Aorta (tissue), 5 donors: ENCODE measurements around the gene DLGAP3. TPM values are rescaled to one million over a fixed set of nuclear protein-coding genes. Genes with fewer than 3 reads are reported as not detected.

ENCODE experiments used
- ATAC-seq: fragments of 200-7000 bp; cut with Tn5 transposase; one replicate; pipeline ENCODE4 v1.9.1; 2022; ENCODE audit warnings: moderate library complexity; ENCODE audit not compliant: low FRiP score
- DNase-seq, 2 donors: peaks; one replicate each; pipeline ENCODE4 v3.0.0-alpha.2; 2020
- H3K27ac ChIP-seq, 2 donors: one replicate each; pipeline ENCODE4 v1.5.1; 2013; ENCODE audit warnings: low read length in 2 of 2, mild to moderate bottlenecking in 2 of 2, moderate library complexity in 2 of 2, control low read depth in 1 of 2, inconsistent platforms in 1 of 2, low read depth in 1 of 2
- H3K27me3 ChIP-seq, 2 donors: one replicate each; pipeline ENCODE4 v1.6.1; 2013; ENCODE audit warnings: control low read depth in 1 of 2, low read length in 1 of 2, mild to moderate bottlenecking in 1 of 2, moderate library complexity in 1 of 2; ENCODE audit not compliant: insufficient read depth in 2 of 2, control insufficient read depth in 1 of 2
- H3K36me3 ChIP-seq, 2 donors: one replicate each; pipeline ENCODE4 v1.6.1; 2013; ENCODE audit warnings: control low read depth in 1 of 2, low read length in 1 of 2, mild to moderate bottlenecking in 1 of 2; ENCODE audit not compliant: insufficient read depth in 2 of 2, control insufficient read depth in 1 of 2
- H3K4me1 ChIP-seq, 2 donors: one replicate each; pipeline ENCODE4 v1.6.1; 2013; ENCODE audit warnings: low read length in 2 of 2, control low read depth in 1 of 2, mild to moderate bottlenecking in 1 of 2, moderate library complexity in 1 of 2; ENCODE audit not compliant: insufficient read depth in 2 of 2, control insufficient read depth in 1 of 2
- H3K4me3 ChIP-seq, 2 donors: one replicate each; pipeline ENCODE4 v1.5.1; 2013; ENCODE audit warnings: low read length in 2 of 2, control low read depth in 1 of 2, mild to moderate bottlenecking in 1 of 2
- H3K9me3 ChIP-seq: one replicate; pipeline ENCODE4 v1.6.1; 2013; ENCODE audit warnings: mild to moderate bottlenecking, low read length; ENCODE audit not compliant: control insufficient read depth
- WGBS, 2 donors: extraction: QIAGEN DNeasy Blood & Tissue Kit; methylation state at CpG; one replicate each; pipeline ENCODE4 v1.1.7; 2013; 5-methylcytosine and 5-hydroxymethylcytosine counted together
- intact Hi-C, 2 donors: fragments of 100-400 bp; cut with DNase I; formaldehyde crosslinking; loops; one replicate each; pipeline versions ENCODE4 v1.14.2 to v1.15.0; 2022
- long read RNA-seq, 2 donors: library from polyadenylated mRNA; unstranded; transcript quantifications; one replicate each; pipeline ENCODE4 v2.0.0, GENCODE V29; 2020 to 2021
- polyA plus RNA-seq, 2 donors: library from polyadenylated mRNA; stranded (reverse); fragments of 200-250 nt; gene quantifications; one replicate each; pipeline ENCODE4 v1.2.3, GENCODE V29; 2013
- total RNA-seq, 2 donors: library from RNA; stranded (reverse); fragmentation: NEBNext Ultra II Directional; extraction: Animal tissue kit (Norgen Biotek cat#: 25700); gene quantifications; one replicate each; pipeline ENCODE4 v1.2.1, GENCODE V29; 2021
- donor health status: healthy with polysubstance abuse.
- donor health status: Bipolar disorder and iron deficiency.
- donor health status: DM: no; HTN: no; CAD: no.
- donor health status: DM: no; HTN: no; CAD: no.
- donor health status: DM: yes; HTN: yes; CAD: no.

DLGAP3 gene
- under 1 TPM; 0.19 to 0.36 TPM for total RNA-seq
- under 1 TPM in 1 of 2 donors, not detected in 1; 0.10 TPM for polyA plus RNA-seq
- long read RNA-seq, donor 1 = 0 reads
- long read RNA-seq, donor 2 = 0 reads

GRCh38 chr1:34929497-34929852, at the start of gene DLGAP3:
DLGAP3 (minus strand) TSS chr1:34929650; CDS start chr1:34905383, 24,267 bp downstream.
- Histone ChIP-seq H3K27ac (no peak within 1 kb of the TSS), H3K9me3 (peaks cover 2% of the 10 kb centered on the region), H3K36me3 (no peaks in the 10 kb centered on the region), H3K4me3 (peak within 1 kb of the TSS; percentile 3 to 43), H3K4me1 (no peaks in the 10 kb centered on the region), H3K27me3 (no peaks in the 10 kb centered on the region)
- intact Hi-C loops = no loop called here
- ATAC-seq (no peak), DNase-seq (no peak)
- WGBS, 2 donors = 0 to 1% methylated on average over 9 to 50 of the region's 50 CpGs

- DNase-seq (no peak), ATAC-seq (no peak)
- 67 to 68% methylated on average over 6 of the region's 6 CpGs for WGBS, 2 donors
- Histone ChIP-seq H3K9me3 (no peaks in the 10 kb centered on the region), H3K4me1 (peaks cover 0 to 4% of the 10 kb centered on the region in 2 donors), H3K27me3 (no peaks in the 10 kb centered on the region), H3K4me3 (no peak overlapping the region), H3K27ac (no peak overlapping the region), H3K36me3 (no peaks in the 10 kb centered on the region)
- intact Hi-C loops = no loop called here
Observed at GRCh38 chr1:34978921-34979320, 49.5 kb upstream of the DLGAP3 start.

GRCh38 chr1:34977858-34978257, 48.4 kb upstream of the DLGAP3 start:
- intact Hi-C loops = no loop called here
- Histone ChIP-seq H3K9me3 (no peaks in the 10 kb centered on the region), H3K36me3 (no peaks in the 10 kb centered on the region), H3K27me3 (no peaks in the 10 kb centered on the region), H3K4me3 (no peak overlapping the region), H3K27ac (no peak overlapping the region), H3K4me1 (no peaks in the 10 kb centered on the region)
- ATAC-seq (no peak), DNase-seq (no peak)
- WGBS, 2 donors = 99 to 100% methylated on average over 2 of the region's 2 CpGs

- Histone ChIP-seq H3K4me1 (no peaks in the 10 kb centered on the region), H3K27me3 (no peaks in the 10 kb centered on the region), H3K4me3 (no peak overlapping the region), H3K36me3 (no peaks in the 10 kb centered on the region), H3K9me3 (no peaks in the 10 kb centered on the region), H3K27ac (no peak overlapping the region)
- WGBS, 2 donors = 76 to 80% methylated on average over 13 of the region's 13 CpGs
- DNase-seq (no peak), ATAC-seq (peak; percentile 9)
- intact Hi-C loops = no loop called here
Observed at GRCh38 chr1:34977210-34977471, 47.7 kb upstream of the DLGAP3 start.

- DNase-seq = no peak
- Histone ChIP-seq H3K4me1 (no peaks in the 10 kb centered on the region), H3K36me3 (no peaks in the 10 kb centered on the region), H3K4me3 (no peak overlapping the region), H3K9me3 (no peaks in the 10 kb centered on the region), H3K27ac (no peak overlapping the region), H3K27me3 (no peaks in the 10 kb centered on the region)
- intact Hi-C loops = no loop called here
- ATAC-seq = peak; percentile 27
- 50 to 54% methylated on average over 51 to 72 of the region's 72 CpGs for WGBS, 2 donors
Observed at GRCh38 chr1:34976384-34977209, 47.1 kb upstream of the DLGAP3 start.

- H3K9me3 ChIP-seq = no peaks in the 10 kb centered on the region
- 73 to 76% methylated on average over 6 of the region's 6 CpGs for WGBS, 2 donors
- H3K27ac ChIP-seq = no peak overlapping the region
- H3K27me3 ChIP-seq = no peaks in the 10 kb centered on the region
- no peak overlapping the region for H3K4me3 ChIP-seq
- no peaks in the 10 kb centered on the region for H3K36me3 ChIP-seq
- intact Hi-C loops = no loop called here
- no peak for DNase-seq
- H3K4me1 ChIP-seq = no peaks in the 10 kb centered on the region
- no peak for ATAC-seq
Observed at GRCh38 chr1:34975771-34976170, 46.3 kb upstream of the DLGAP3 start.

- Histone ChIP-seq H3K4me1 (no peaks in the 10 kb centered on the region), H3K27ac (no peak overlapping the region), H3K4me3 (no peak overlapping the region), H3K27me3 (no peaks in the 10 kb centered on the region), H3K36me3 (no peaks in the 10 kb centered on the region), H3K9me3 (no peaks in the 10 kb centered on the region)
- DNase-seq (no peak), ATAC-seq (no peak)
- intact Hi-C loops = no loop called here
- 88 to 90% methylated on average over 3 of the region's 3 CpGs for WGBS, 2 donors
Observed at GRCh38 chr1:34975338-34975737, 45.9 kb upstream of the DLGAP3 start.

- ATAC-seq = no peak
- Histone ChIP-seq H3K4me3 (no peak overlapping the region), H3K27ac (no peak overlapping the region), H3K36me3 (no peaks in the 10 kb centered on the region), H3K4me1 (no peaks in the 10 kb centered on the region), H3K9me3 (no peaks in the 10 kb centered on the region), H3K27me3 (no peaks in the 10 kb centered on the region)
- intact Hi-C loops = no loop called here
- no peak for DNase-seq
- WGBS, 2 donors = 74 to 77% methylated on average over 8 of the region's 8 CpGs
Observed at GRCh38 chr1:34974626-34975025, 45.2 kb upstream of the DLGAP3 start.

GRCh38 chr1:34973326-34973725, 43.9 kb upstream of the DLGAP3 start:
- H3K27ac ChIP-seq = no peak overlapping the region
- H3K27me3 ChIP-seq = no peaks in the 10 kb centered on the region
- H3K9me3 ChIP-seq = no peaks in the 10 kb centered on the region
- H3K4me1 ChIP-seq = no peaks in the 10 kb centered on the region
- ATAC-seq (no peak), DNase-seq (no peak)
- 91 to 94% methylated on average over 3 of the region's 3 CpGs for WGBS, 2 donors
- intact Hi-C loops = no loop called here
- H3K4me3 ChIP-seq = no peak overlapping the region
- no peaks in the 10 kb centered on the region for H3K36me3 ChIP-seq
